ENCODE results near the gene KRIT1.

The KRIT1 gene

DNA sequence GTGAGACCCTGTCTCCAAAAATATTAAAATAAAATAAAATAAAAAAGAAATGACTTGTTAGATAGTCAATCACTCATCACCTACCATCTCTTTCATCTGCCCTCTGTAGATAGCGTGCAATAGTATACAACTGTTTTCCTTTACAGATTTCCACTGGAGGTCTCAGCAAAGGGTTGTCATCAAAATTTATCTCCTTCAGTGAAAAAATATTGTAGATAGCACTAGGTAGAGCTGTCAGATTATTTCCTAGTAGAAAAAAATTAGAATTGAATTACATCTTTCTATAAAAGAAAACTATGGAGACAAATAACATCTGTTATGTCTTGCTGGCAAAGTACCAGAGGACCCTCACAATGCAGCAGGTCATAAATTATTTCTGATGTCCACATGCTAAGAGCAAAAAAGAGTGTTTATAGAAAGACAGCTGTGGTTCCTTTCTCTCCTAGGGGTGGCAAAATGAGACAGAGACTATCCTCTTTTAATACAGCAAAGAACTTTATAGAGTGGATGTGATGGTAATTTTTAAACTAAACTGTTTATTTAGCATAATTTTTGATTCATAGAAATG lies 95.2 kb downstream of the KRIT1 start:
- DNase-seq = no peak

DNA sequence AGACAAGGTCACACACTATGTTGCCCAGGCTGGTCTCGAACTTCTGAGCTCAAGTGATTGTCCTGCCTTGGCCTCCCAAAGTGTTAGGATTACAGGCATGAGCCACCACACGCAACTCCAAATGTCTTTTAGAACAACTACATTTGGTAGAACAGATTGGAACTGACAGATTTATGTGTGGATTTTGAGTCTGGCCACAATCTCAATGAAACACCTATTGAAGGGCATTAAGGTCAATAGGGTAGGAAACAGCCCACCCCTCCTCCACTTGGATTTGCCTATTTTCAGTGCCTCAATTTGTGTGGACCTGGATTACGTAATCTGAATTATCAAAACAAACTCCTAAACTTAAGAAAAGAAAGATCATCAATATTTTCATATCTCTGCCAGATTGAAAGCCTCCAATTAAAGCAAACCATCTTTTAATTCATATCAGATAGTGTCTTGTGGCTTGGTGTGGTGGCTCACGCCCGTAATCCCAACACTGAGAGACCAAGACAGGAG lies 95.9 kb downstream of the KRIT1 start:
- no peak for DNase-seq
